WERI-Rb-1 (cell line): Measurements from ENCODE around the gene ADAR.
"Not testable (repeated sequence)": the region's sequence is repeated elsewhere in the genome, so short reads cannot be mapped to it uniquely, and the experiment has no call there.

ENCODE experiments used
- DNase-seq: peaks from one replicate; pipeline ENCODE4 v3.0.0-alpha.2; 2020
- H3K27ac ChIP-seq: fragments of 250-450 bp; sonication (Bioruptor Pico); 2 replicates; pipeline ENCODE4 v1.5.1; 2020; ENCODE audit warnings: mild to moderate bottlenecking, moderate library complexity
- H3K27me3 ChIP-seq: fragments of 250-450 bp; sonication (Bioruptor Pico); 2 replicates; pipeline ENCODE4 v1.5.1; 2021; ENCODE audit warnings: mild to moderate bottlenecking, low read depth, moderate library complexity; ENCODE audit not compliant: insufficient read depth, severe bottlenecking
- H3K36me3 ChIP-seq: fragments of 250-450 bp; sonication (Bioruptor Pico); 2 replicates; pipeline ENCODE4 v1.5.1; 2020; ENCODE audit warnings: mild to moderate bottlenecking, moderate library complexity
- H3K4me3 ChIP-seq: 2 replicates; pipeline ENCODE4 v1.5.1; 2011; ENCODE audit warnings: low read depth, mild to moderate bottlenecking, control low read depth, low read length
- H3K9me3 ChIP-seq: fragments of 250-450 bp; sonication (Bioruptor Pico); 2 replicates; pipeline ENCODE4 v1.5.1; 2021; ENCODE audit warnings: mild to moderate bottlenecking, moderate library complexity; ENCODE audit not compliant: severe bottlenecking
- TF ChIP-seq, protein P1 (sequence below): IDR thresholded peaks from 2 replicates; pipeline ENCODE4 v1.5.1; 2011; ENCODE audit warnings: low read depth, mild to moderate bottlenecking, control low read depth, inconsistent platforms, low read length

ADAR gene, protein sequence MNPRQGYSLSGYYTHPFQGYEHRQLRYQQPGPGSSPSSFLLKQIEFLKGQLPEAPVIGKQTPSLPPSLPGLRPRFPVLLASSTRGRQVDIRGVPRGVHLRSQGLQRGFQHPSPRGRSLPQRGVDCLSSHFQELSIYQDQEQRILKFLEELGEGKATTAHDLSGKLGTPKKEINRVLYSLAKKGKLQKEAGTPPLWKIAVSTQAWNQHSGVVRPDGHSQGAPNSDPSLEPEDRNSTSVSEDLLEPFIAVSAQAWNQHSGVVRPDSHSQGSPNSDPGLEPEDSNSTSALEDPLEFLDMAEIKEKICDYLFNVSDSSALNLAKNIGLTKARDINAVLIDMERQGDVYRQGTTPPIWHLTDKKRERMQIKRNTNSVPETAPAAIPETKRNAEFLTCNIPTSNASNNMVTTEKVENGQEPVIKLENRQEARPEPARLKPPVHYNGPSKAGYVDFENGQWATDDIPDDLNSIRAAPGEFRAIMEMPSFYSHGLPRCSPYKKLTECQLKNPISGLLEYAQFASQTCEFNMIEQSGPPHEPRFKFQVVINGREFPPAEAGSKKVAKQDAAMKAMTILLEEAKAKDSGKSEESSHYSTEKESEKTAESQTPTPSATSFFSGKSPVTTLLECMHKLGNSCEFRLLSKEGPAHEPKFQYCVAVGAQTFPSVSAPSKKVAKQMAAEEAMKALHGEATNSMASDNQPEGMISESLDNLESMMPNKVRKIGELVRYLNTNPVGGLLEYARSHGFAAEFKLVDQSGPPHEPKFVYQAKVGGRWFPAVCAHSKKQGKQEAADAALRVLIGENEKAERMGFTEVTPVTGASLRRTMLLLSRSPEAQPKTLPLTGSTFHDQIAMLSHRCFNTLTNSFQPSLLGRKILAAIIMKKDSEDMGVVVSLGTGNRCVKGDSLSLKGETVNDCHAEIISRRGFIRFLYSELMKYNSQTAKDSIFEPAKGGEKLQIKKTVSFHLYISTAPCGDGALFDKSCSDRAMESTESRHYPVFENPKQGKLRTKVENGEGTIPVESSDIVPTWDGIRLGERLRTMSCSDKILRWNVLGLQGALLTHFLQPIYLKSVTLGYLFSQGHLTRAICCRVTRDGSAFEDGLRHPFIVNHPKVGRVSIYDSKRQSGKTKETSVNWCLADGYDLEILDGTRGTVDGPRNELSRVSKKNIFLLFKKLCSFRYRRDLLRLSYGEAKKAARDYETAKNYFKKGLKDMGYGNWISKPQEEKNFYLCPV

DNA sequence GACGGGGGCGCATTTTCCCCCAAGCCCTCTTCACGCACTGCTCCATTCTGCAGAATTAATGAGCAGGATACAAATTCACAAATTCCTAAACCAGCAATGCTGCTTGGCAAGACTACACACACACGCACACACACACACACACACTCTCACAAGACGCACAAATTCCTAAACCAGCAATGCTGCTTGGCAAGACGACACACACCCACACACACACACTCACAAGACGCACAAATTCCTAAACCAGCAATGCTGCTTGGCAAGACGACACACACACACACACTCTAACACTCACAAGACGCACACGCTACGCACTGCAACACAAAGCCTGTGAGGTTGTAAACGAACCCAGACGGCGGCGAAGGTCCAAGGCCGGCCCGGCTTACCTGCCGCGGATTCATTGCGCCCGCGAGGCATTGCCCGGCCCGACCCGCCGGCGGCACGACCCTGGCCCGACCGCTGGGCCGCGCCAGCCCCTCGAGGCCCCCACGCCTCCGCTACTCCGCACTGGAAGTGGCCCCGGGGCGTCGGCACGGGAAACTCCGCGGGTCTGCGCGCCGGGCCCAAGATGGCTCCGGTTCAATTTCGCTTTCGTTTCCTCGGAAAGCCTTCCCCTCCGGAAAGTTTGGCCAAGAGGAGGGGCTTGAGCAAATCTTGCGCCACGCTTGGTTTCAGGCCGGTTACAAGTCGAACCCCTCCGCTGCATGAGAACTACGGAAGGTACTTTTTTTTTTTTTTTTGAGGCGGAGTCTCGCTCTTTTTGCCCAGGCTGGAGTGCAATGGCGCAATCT, at the start of gene ADAR:
Gene ADAR (minus strand): TSS at position 578 of the 788 bp plus-strand sequence. CDS start 180 bp downstream, at position 398.
- Histone ChIP-seq H3K9me3 (no peaks in the 10 kb centered on the region), H3K36me3 (peaks cover 23% of the 10 kb centered on the region), H3K27ac (peak within 1 kb of the TSS; percentile 92), H3K27me3 (no peaks in the 10 kb centered on the region), H3K4me3 (peak within 1 kb of the TSS; percentile 44)
- peak; percentile 94 for DNase-seq
- TF ChIP-seq, protein P1, sequence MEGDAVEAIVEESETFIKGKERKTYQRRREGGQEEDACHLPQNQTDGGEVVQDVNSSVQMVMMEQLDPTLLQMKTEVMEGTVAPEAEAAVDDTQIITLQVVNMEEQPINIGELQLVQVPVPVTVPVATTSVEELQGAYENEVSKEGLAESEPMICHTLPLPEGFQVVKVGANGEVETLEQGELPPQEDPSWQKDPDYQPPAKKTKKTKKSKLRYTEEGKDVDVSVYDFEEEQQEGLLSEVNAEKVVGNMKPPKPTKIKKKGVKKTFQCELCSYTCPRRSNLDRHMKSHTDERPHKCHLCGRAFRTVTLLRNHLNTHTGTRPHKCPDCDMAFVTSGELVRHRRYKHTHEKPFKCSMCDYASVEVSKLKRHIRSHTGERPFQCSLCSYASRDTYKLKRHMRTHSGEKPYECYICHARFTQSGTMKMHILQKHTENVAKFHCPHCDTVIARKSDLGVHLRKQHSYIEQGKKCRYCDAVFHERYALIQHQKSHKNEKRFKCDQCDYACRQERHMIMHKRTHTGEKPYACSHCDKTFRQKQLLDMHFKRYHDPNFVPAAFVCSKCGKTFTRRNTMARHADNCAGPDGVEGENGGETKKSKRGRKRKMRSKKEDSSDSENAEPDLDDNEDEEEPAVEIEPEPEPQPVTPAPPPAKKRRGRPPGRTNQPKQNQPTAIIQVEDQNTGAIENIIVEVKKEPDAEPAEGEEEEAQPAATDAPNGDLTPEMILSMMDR, result no peak

DNA sequence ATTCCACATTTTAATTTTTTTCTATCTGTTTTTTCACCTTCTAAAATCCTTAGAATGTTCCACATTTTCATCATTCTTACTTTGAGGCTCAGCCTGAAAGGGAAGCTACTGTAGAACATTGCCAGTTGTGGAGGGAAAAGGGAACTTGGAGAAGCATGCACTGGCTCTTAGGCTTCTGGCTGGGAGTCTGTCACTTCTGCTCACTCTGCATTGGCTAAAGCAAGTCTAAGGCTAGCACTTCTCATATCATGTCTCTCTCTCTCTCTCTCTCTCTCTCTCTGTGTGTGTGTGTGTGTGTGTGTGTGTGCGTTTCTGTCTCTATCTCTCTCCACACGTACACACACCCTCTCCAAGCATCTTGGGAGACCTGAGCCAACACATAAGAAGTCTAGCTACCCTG, 49.6 kb upstream of the ADAR start:
- no peaks in the 10 kb centered on the region for H3K36me3 ChIP-seq
- peaks cover 6% of the 10 kb centered on the region for H3K27me3 ChIP-seq
- no peak overlapping the region for H3K4me3 ChIP-seq
- TF ChIP-seq, protein P1, result no peak
- no peak for DNase-seq
- no peak overlapping the region for H3K27ac ChIP-seq
- H3K9me3 ChIP-seq, result peaks cover 3% of the 10 kb centered on the region

DNA sequence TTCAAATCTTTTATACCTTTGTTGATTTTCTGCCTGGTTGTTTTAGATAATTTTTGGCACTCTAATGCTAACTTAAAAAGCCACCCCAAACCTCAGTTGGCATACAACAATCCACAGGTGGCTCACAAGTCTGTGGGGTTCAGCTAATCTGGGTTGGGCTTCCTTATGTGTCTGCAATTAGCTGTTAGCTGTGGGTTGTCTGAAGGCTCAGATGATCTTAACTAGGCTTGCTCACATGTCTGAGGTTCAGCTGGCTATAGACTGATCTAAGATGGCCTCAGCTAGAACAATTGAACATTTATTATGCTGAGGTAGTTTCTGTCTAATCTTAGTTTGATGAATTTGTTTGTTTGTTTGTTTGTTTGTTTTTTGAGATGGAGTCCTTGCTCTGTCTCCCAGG, 44.9 kb upstream of the ADAR start:
- Histone ChIP-seq H3K4me3 (no peak overlapping the region), H3K9me3 (peaks cover 3% of the 10 kb centered on the region), H3K27me3 (peaks cover 7% of the 10 kb centered on the region), H3K27ac (no peak overlapping the region), H3K36me3 (no peaks in the 10 kb centered on the region)
- TF ChIP-seq, protein P1, result no peak
- DNase-seq, result no peak

DNA sequence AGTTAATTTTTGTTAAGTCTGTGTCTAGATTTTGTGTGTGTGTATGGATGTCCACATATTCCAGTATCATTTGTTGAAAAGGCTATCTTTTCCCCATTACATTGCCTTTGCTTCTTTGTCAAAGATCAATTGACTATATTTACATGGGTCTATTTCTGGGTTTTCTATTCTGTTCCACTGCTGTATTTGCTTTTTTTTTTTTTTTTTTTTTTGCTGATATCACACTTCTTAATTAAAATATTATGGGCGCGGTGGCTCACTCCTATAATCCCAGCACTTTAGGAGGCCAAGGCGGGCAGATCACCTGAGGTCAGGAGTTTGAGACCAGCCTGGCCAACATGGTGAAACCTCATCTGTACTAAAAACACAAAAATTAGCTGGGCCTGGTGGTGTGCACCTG, 36.7 kb upstream of the ADAR start:
- H3K4me3 ChIP-seq, DNase-seq, H3K9me3 ChIP-seq, H3K27me3 ChIP-seq, H3K36me3 ChIP-seq, H3K27ac ChIP-seq: not testable (repeated sequence)

DNA sequence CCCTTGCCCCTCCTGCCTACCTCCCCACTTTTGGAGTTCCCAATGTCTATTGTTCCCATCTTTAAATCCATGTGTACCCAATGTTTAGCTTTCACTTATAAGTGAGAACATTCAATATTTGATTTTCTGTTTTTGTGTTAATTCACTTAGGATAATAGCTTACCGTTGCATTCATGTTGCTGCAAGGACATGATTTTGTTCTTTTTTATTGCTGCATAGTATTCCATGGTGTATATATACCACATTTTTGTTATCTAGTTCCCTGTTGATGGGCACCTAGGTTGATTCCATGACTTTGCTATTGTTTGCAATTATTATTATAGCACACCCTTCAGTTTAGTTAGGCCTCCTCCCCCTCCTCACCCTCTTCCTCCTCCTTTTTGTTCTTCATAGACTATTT, 33.5 kb upstream of the ADAR start:
- no peak for DNase-seq
- Histone ChIP-seq H3K27ac (no peak overlapping the region), H3K9me3 (peaks cover 19% of the 10 kb centered on the region), H3K27me3 (peaks cover 10% of the 10 kb centered on the region), H3K4me3 (no peak overlapping the region), H3K36me3 (no peaks in the 10 kb centered on the region)
- TF ChIP-seq, protein P1, result no peak
